Fibroblast of villous mesenchyme (primary cell): ENCODE measurements around the gene SMNDC1. TPM values are rescaled to one million over a fixed set of nuclear protein-coding genes. Genes with fewer than 3 reads are reported as not detected.

Source experiments
- DNase-seq: peaks from one replicate; pipeline ENCODE4 v3.0.0-alpha.2; 2010; ENCODE audit warnings: low read depth
- H3K4me3 ChIP-seq: 2 replicates; pipeline ENCODE4 v1.5.1; 2011; ENCODE audit warnings: low read depth, mild to moderate bottlenecking, low read length
- CTCF ChIP-seq: IDR thresholded peaks from 2 replicates; pipeline ENCODE4 v1.5.1; 2012; ENCODE audit warnings: low read depth, mild to moderate bottlenecking, low read length; ENCODE audit not compliant: insufficient read depth
- total RNA-seq: library from RNA; depleted of rRNA; stranded (reverse); fragments of >200 nt; gene quantifications from 2 replicates; pipeline ENCODE4 v1.2.3, GENCODE V29; 2012

The SMNDC1 gene
- total RNA-seq, 1 donor: 11.7 TPM

GRCh38 chr10:110321869-110322620 lies 17.3 kb upstream of the SMNDC1 start:
- no peak for DNase-seq
- no peak overlapping the region for H3K4me3 ChIP-seq
- no peak for TF ChIP-seq CTCF

GRCh38 chr10:110317866-110318850 lies 13.4 kb upstream of the SMNDC1 start:
- TF ChIP-seq CTCF: no peak
- no peak overlapping the region for H3K4me3 ChIP-seq
- DNase-seq: no peak

GRCh38 chr10:110313674-110314073 lies 9.0 kb upstream of the SMNDC1 start:
- no peak for TF ChIP-seq CTCF
- DNase-seq: no peak
- H3K4me3 ChIP-seq: no peak overlapping the region

- no peak for TF ChIP-seq CTCF
Observed at GRCh38 chr10:110312206-110312605, 7.5 kb upstream of the SMNDC1 start.

GRCh38 chr10:110311357-110311949 lies 6.7 kb upstream of the SMNDC1 start:
- H3K4me3 ChIP-seq: no peak overlapping the region
- peak; percentile 66 for DNase-seq
- peak; percentile 75 for TF ChIP-seq CTCF

More at GRCh38 chr10:110312206-110312605, 7.5 kb upstream of the SMNDC1 start:
- no peak for DNase-seq
- no peak overlapping the region for H3K4me3 ChIP-seq

GRCh38 chr10:110310741-110311140 lies 6.0 kb upstream of the SMNDC1 start:
- no peak for TF ChIP-seq CTCF
- no peak overlapping the region for H3K4me3 ChIP-seq
- no peak for DNase-seq
